Right hindlimb (tissue), 1 donor: ENCODE data around the gene CCDC18.

Experiments
- DNase-seq: peaks from one replicate; pipeline ENCODE4 v3.0.0-alpha.2; 2018

Gene CCDC18

DNA sequence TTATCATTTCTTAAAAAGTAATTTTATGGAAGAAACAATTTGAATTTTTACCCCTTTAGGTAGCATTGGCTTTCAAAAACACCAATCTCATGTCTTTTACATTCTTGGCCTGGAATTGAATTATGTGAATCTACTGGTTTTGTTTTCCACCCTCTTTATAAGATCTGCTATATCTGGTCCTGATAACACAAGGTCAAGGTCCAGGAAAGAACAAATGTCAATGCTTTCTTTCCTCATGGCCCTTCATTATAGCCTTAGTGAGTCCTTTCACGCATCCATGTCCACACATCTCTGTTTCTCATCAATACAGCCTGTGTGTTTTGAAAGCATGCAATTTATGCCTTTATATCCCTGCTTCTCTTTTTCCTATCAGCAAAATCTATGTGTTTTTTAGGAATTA lies 141.2 kb downstream of the CCDC18 start:
- DNase-seq: no peak

DNA sequence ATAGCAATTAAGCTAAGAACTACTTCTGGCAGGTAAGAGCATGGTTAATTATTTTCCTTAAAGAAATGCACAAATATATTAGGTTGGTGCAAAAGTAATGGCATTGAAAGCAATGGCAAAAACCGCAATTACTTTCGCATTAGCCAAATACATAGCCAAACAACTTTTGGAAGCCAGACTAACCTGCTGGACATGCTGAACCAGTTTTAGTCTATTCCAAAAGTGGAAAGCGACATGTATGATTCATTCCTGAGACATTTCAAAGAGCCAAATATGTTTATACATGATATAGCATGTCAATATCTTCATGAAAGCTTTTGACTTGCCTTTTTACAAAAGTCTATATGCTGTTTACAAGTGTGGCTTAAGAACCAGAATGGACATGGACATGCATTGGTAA lies 141.8 kb downstream of the CCDC18 start:
- DNase-seq: no peak

DNA sequence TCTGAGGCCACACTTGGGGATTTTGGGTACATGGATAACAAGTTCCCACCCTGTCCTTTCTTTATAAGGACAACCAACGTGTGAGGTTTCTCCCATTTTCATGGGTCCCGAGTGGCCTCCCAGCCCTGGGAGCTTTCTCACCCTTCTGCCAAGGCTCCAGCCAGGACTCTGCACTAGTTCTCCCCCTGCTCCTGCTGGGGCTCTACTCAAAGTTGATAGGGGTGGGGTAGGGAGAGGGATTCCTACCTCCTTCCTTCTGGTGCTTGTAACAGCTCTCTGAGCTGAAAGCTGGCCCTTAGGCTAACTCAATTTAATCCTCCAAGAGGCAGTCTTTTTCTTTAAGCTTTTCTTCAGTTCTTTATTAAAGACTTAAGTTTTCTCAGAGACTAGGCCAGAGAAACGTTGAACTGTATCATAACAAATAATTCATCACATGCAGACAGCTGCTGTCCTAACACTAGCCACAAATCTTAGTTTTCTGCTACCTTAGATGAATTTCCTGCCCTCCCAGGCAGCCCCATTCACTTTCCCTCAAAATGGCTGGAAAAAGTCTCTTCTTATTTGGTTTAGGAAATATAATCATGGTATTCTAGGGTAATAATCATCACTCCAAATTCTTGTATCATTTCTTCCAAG lies 142.8 kb downstream of the CCDC18 start:
- DNase-seq: no peak

DNA sequence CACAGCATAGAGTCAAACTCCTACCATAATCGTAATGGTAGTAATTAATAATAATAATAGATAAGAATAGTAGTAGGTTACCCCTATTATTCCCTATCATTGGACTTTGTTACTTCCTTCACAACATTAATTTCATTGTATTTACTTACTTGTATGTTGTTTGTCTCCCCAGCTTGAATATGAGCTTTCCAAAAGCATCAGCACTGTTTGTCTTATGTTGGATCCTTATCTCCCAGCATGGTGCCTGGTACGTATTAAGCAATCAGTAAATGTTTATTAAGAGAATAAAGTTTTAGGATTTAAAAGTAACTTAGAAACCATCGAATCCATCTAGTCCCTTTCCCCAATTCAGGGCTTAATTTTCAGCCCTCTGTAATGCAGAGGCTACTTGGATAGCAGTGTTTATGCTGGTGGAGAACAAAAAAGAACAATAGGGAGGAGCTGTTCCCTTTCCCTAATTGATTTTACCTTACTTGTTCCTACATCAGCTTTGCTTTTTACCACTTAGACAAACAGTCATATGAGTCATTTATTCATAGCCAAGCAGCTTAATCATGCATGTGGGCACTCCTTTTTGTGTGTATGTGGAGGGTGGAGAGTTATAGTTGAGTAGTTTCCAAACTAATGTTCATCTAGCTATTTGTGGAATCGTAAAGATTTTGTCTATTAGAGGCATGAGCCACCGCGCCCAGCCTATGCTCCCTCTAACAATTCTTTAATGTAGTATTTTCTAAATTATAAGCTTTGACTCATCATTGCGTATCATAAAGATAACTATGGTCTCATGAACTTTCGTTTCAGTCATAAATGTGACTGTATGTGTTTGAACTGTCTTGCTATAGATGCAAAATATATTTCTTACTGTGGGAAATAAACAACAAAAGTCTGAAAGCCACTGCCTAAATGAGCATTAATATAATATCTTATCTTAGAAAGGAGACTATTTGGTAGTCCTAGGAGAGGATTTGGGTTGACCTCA lies 144.3 kb downstream of the CCDC18 start:
- DNase-seq: no peak
